IPS-18c (cell line): ENCODE results near the gene DLX3.
"Not testable (repeated sequence)": the region's sequence is repeated elsewhere in the genome, so short reads cannot be mapped to it uniquely, and the experiment has no call there.

Experiments used
- H3K4me3 ChIP-seq: 2 replicates; pipeline ENCODE4 v1.7.0; 2013; ENCODE audit warnings: low read depth, mild to moderate bottlenecking, low read length, moderate library complexity; ENCODE audit not compliant: insufficient read depth
- H3K9me3 ChIP-seq: one replicate; pipeline ENCODE4 v1.6.1; 2013; ENCODE audit warnings: mild to moderate bottlenecking, low read length, moderate library complexity; ENCODE audit not compliant: control insufficient read depth, insufficient read depth

Gene DLX3

GRCh38 chr17:49995055-49995738 is at the start of gene DLX3:
DLX3 (minus strand) TSS chr17:49995224; CDS start chr17:49994998, 226 bp downstream.
- Histone ChIP-seq H3K9me3 (peaks cover 3% of the 10 kb centered on the region), H3K4me3 (peak within 1 kb of the TSS; percentile 50)

- no peaks in the 10 kb centered on the region for H3K9me3 ChIP-seq
- H3K4me3 ChIP-seq, result no peak overlapping the region
Observed at GRCh38 chr17:50044483-50044882, 49.5 kb upstream of the DLX3 start.

- Histone ChIP-seq H3K4me3 (no peak overlapping the region), H3K9me3 (no peaks in the 10 kb centered on the region)
Observed at GRCh38 chr17:50043290-50044148, 48.5 kb upstream of the DLX3 start.

GRCh38 chr17:50042211-50042610 is 47.2 kb upstream of the DLX3 start:
- Histone ChIP-seq H3K4me3 (no peak overlapping the region), H3K9me3 (no peaks in the 10 kb centered on the region)

GRCh38 chr17:50040496-50040895 is 45.5 kb upstream of the DLX3 start:
- not testable (repeated sequence) for H3K4me3 ChIP-seq, H3K9me3 ChIP-seq

- no peaks in the 10 kb centered on the region for H3K9me3 ChIP-seq
- H3K4me3 ChIP-seq, result no peak overlapping the region
Observed at GRCh38 chr17:50039058-50039457, 44.0 kb upstream of the DLX3 start.

GRCh38 chr17:50037321-50038107 is 42.5 kb upstream of the DLX3 start:
- no peak overlapping the region for H3K4me3 ChIP-seq
- H3K9me3 ChIP-seq, result no peaks in the 10 kb centered on the region

DNA sequence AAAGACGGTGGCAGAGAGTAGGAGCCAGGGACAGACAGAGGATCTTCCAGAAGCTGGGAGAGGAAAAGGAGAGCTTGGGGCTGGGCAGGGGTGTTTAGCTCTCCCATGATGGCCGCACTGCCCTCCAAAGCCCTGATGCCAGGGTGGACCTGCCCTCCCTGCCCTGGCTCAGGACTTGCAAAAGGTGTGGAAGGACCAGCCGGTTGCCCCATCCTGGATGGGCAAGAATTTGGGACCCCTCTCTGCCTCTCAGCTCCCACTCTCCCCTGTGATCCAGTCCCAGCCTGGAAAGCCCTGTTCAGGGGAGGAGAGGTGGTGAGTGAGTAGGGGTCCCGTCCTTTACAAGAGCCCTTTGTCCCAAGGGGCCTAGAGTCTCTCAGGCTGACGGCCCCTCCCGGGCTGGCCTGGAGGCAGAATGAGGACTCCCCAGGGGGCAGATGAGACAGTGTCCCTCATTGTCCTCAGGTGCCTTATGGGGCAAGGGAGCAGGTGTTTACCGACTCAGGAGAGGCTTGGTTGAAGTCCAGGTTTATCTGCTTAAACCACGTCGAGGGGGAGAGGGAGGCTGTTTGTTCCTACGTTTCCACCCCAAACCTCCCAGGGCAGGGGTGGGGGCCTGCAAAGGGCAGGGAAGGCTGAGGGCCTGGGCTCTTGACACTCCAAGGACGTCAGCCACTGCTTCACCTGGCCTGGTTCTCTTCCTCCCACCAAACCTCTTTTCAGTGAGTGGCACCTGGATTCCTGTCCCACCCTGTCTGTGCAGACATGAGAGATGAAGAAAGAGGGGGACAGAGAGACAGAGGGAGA is 41.6 kb upstream of the DLX3 start:
- no peak overlapping the region for H3K4me3 ChIP-seq
- H3K9me3 ChIP-seq, result no peaks in the 10 kb centered on the region

GRCh38 chr17:50035945-50036344 is 40.9 kb upstream of the DLX3 start:
- H3K4me3 ChIP-seq, result no peak overlapping the region
- no peaks in the 10 kb centered on the region for H3K9me3 ChIP-seq

GRCh38 chr17:50035421-50035879 is 40.4 kb upstream of the DLX3 start:
- H3K9me3 ChIP-seq, result no peaks in the 10 kb centered on the region
- no peak overlapping the region for H3K4me3 ChIP-seq

GRCh38 chr17:50034498-50035364 is 39.7 kb upstream of the DLX3 start:
- no peaks in the 10 kb centered on the region for H3K9me3 ChIP-seq
- H3K4me3 ChIP-seq, result no peak overlapping the region

- no peak overlapping the region for H3K4me3 ChIP-seq
- H3K9me3 ChIP-seq, result no peaks in the 10 kb centered on the region
Observed at GRCh38 chr17:50033316-50033715, 38.3 kb upstream of the DLX3 start.

DNA sequence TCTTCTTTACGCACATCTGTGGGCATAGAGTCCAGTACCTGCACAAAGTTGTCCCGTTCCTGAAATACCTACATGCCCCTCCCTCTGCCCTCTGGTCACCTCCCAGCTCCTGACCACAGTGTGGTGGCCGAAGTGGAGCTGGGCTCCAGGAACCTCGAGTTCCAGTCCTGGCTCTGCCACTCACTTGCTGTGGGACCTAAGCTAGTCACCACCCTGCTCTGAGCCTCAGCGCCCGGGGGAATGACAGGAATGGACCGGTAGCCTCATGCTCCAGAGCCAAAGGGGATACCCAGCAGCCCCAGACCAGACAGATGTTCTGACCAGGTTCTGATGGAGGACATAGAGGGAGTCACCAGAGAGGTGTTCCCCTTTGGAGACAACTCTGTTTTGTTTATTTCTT is 34.2 kb upstream of the DLX3 start:
- Histone ChIP-seq H3K4me3 (no peak overlapping the region), H3K9me3 (no peaks in the 10 kb centered on the region)

DNA sequence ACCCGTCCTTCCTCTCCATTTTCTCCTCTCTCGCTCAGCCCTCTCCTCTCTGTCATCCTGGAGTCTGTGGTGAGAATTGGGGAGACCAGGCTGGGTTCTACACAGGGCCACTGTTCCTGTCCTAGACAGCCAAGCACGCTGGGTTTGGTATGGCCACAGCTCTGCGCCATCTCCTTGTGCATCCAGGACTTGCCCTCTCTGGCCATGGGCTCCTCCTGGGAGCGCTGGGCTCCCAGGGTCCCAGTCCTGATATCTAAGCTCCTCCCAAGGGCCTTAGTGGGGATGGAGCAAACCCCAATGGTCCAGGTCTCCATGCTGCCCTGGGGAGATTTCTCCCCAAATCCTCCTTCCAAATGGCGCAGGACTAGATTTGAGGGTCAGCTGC is 33.7 kb upstream of the DLX3 start:
- Histone ChIP-seq H3K4me3 (no peak overlapping the region), H3K9me3 (no peaks in the 10 kb centered on the region)

GRCh38 chr17:50027881-50028735 is 33.1 kb upstream of the DLX3 start:
- no peak overlapping the region for H3K4me3 ChIP-seq
- H3K9me3 ChIP-seq, result no peaks in the 10 kb centered on the region
